ENCODE results near the gene GLIPR2.

GLIPR2 gene

GRCh38 chr9:36191686-36192085 lies 55.2 kb downstream of the GLIPR2 start:
- TF ChIP-seq REST (IDR thresholded peaks at IDR 0.05; ENCODE audit: low read depth): no peak

DNA sequence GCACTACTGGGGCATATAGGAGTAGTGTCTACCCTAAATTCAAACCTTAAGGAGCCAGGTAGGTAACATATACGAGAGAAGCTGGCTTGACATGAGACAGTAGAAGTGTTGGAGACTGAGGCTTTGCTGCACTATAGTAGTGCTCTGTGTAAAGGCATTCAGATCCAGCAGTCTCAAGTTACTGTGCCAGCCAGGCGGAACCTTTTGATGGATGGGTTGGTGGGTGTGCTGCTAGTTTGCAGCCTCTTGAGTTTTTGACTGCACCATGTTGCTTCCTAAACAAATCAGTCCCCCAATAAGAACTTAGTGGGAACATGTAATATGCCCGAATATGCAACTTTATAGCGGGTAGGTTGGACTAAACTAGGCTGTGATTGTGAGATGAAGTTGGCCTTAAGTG lies 55.7 kb downstream of the GLIPR2 start:
- no peak for TF ChIP-seq MAX (IDR thresholded peaks at IDR 0.05)
- TF ChIP-seq NFIC (IDR thresholded peaks at IDR 0.05): no peak
- TF ChIP-seq ZBTB7A (IDR thresholded peaks at IDR 0.05; ENCODE audit: low read depth): no peak
- no peak for TF ChIP-seq EP300 (IDR thresholded peaks at IDR 0.05; ENCODE audit: borderline replicate concordance)
- TF ChIP-seq TAF1 (IDR thresholded peaks at IDR 0.05; ENCODE audit: low read depth): no peak
- TF ChIP-seq USF1 (IDR thresholded peaks at IDR 0.05): no peak
- TF ChIP-seq YY1 (IDR thresholded peaks at IDR 0.05; ENCODE audit: low read depth): no peak
- TF ChIP-seq TCF12 (IDR thresholded peaks at IDR 0.05; ENCODE audit: low read depth): no peak
- TF ChIP-seq TEAD4 (IDR thresholded peaks at IDR 0.05): no peak
- TF ChIP-seq CREB1 (IDR thresholded peaks at IDR 0.05; ENCODE audit: low read depth): no peak
- no peak for TF ChIP-seq RAD21 (IDR thresholded peaks at IDR 0.05; ENCODE audit: low read depth)
- TF ChIP-seq CEBPB (IDR thresholded peaks at IDR 0.05): no peak
- TF ChIP-seq EGR1 (IDR thresholded peaks at IDR 0.05): no peak
- TF ChIP-seq FOXM1 (IDR thresholded peaks at IDR 0.05; ENCODE audit: borderline replicate concordance, low read depth): no peak
- TF ChIP-seq REST (IDR thresholded peaks at IDR 0.05; ENCODE audit: low read depth): no peak

DNA sequence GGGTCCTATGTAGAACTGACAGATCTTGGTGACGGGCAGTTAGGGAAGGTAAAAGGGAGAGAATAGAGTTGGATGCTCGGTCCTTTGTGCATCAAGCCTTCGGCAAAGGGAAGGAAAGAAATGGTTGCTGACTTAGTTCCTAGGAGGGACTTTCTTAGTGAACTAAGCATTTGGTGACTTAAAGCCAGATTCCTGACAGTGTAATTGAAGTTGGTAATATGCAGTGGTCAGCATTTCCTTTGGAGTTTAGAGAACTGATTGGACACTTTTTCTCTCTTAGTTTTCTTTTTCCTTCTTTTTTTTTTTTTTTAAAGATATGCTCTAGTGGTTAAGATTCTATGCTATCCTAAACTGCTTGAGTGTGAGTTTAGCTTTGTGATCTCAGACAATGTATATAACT lies 56.5 kb downstream of the GLIPR2 start:
- TF ChIP-seq CEBPB (IDR thresholded peaks at IDR 0.05): no peak
- TF ChIP-seq EP300 (IDR thresholded peaks at IDR 0.05; ENCODE audit: borderline replicate concordance): no peak
- TF ChIP-seq NFIC (IDR thresholded peaks at IDR 0.05): no peak
- no peak for TF ChIP-seq CREB1 (IDR thresholded peaks at IDR 0.05; ENCODE audit: low read depth)

DNA sequence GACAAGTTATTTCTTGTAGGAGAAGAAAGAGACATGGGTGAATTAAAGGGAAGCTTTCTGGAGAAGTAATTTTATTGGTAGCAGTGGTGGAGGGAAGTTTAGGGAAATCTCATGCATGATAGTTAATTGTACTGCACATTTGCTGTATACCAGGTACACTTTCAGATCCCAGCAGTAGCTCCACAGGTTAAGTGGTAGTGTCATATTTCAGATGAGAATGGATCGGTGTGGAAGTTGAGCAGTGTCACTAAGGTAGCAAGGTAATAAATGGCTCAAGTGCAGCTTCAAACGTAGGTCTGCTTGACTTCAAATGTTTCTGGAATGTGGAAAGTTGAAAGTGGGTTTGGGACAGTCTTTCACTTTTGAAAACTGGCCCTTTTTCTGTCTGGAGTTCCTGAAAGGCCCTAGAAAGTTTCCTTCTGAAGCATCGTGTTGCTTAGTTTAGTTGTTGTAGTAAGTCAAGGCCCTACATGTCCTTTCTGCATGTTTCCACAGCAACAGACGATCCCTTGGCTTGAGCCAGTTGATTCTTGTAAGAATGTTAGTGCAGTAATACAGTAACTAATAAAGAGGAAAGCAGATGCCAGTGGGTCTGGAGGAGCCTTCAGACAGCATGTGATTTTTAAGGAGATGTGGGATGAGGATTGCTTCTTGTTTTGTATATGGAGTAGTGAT lies 57.9 kb downstream of the GLIPR2 start:
- TF ChIP-seq NFIC (IDR thresholded peaks at IDR 0.05) (no peak), ZBTB7A (IDR thresholded peaks at IDR 0.05; ENCODE audit: low read depth) (no peak), CEBPB (IDR thresholded peaks at IDR 0.05) (no peak), TAF1 (IDR thresholded peaks at IDR 0.05; ENCODE audit: low read depth) (no peak), USF1 (IDR thresholded peaks at IDR 0.05) (no peak), MAX (IDR thresholded peaks at IDR 0.05) (no peak), EGR1 (IDR thresholded peaks at IDR 0.05) (no peak), EP300 (IDR thresholded peaks at IDR 0.05; ENCODE audit: borderline replicate concordance) (no peak), FOXM1 (IDR thresholded peaks at IDR 0.05; ENCODE audit: borderline replicate concordance, low read depth) (no peak), REST (IDR thresholded peaks at IDR 0.05; ENCODE audit: low read depth) (no peak), TEAD4 (IDR thresholded peaks at IDR 0.05) (no peak), RAD21 (IDR thresholded peaks at IDR 0.05; ENCODE audit: low read depth) (no peak), YY1 (IDR thresholded peaks at IDR 0.05; ENCODE audit: low read depth) (no peak), TCF12 (IDR thresholded peaks at IDR 0.05; ENCODE audit: low read depth) (no peak)
